ENCODE results near the gene KCP. TPM values are rescaled to one million over a fixed set of nuclear protein-coding genes. Genes with fewer than 3 reads are reported as not detected.

Gene KCP
- total RNA-seq, 4 donors from 2014 or later: 0.16 to 2.3 (median 1.1) TPM

- no peak for TF ChIP-seq CTCF (IDR thresholded peaks at IDR 0.05; ENCODE audit: low read depth)
Observed at GRCh38 chr7:128883622-128884448, 26.7 kb downstream of the KCP start.

- TF ChIP-seq CTCF (IDR thresholded peaks at IDR 0.05; ENCODE audit: low read depth): no peak
Observed at GRCh38 chr7:128882134-128882533, 28.4 kb downstream of the KCP start.

- no peak for TF ChIP-seq CTCF (IDR thresholded peaks at IDR 0.05; ENCODE audit: low read depth)
Observed at GRCh38 chr7:128881458-128882125, 28.9 kb downstream of the KCP start.

GRCh38 chr7:128880791-128881457, 29.6 kb downstream of the KCP start:
- no peak for TF ChIP-seq CTCF (IDR thresholded peaks at IDR 0.05; ENCODE audit: low read depth)

GRCh38 chr7:128879939-128880746, 30.4 kb downstream of the KCP start:
- no peak for TF ChIP-seq CTCF (IDR thresholded peaks at IDR 0.05; ENCODE audit: low read depth)

GRCh38 chr7:128879461-128879938, 31.0 kb downstream of the KCP start:
- no peak for TF ChIP-seq CTCF (IDR thresholded peaks at IDR 0.05; ENCODE audit: low read depth)
